Progenitor cell of endocrine pancreas (in vitro differentiated cells): ENCODE measurements around the gene PPP1R9B. TPM values are rescaled to one million over a fixed set of nuclear protein-coding genes. Genes with fewer than 3 reads are reported as not detected.

Experiments used
- DNase-seq: peaks from one replicate; pipeline ENCODE4 v3.0.0; 2021; ENCODE audit warnings: low spot score; ENCODE audit not compliant: unreplicated experiment
- H3K27ac Mint-ChIP-seq: 2 replicates; pipeline ENCODE4 v1.8.0; 2021; ENCODE audit warnings: mild to moderate bottlenecking, moderate library complexity, mixed read lengths
- H3K27me3 Mint-ChIP-seq: 2 replicates; pipeline ENCODE4 v1.8.0; 2021; ENCODE audit warnings: mixed read lengths
- H3K36me3 Mint-ChIP-seq: 2 replicates; pipeline ENCODE4 v1.8.0; 2022; ENCODE audit warnings: mixed read lengths; ENCODE audit not compliant: insufficient read depth
- H3K4me1 Mint-ChIP-seq: 2 replicates; pipeline ENCODE4 v1.8.0; 2021; ENCODE audit warnings: low read depth, mixed read lengths
- H3K4me3 Mint-ChIP-seq: 2 replicates; pipeline ENCODE4 v1.8.0; 2021; ENCODE audit warnings: low read depth, mild to moderate bottlenecking, moderate library complexity, mixed read lengths
- H3K9me3 Mint-ChIP-seq: 2 replicates; pipeline ENCODE4 v1.8.0; 2021; ENCODE audit warnings: low read depth, mixed read lengths
- CTCF ChIP-seq: fragments of 200-600 bp; sonication (generic); IDR thresholded peaks from one replicate; pipeline ENCODE4 v1.5.0; 2021; ENCODE audit warnings: antibody characterized with exemption, mild to moderate bottlenecking; ENCODE audit not compliant: unreplicated experiment
- total RNA-seq: library from RNA; stranded (reverse); gene quantifications from 2 replicates; pipeline ENCODE4 v1.2.1, GENCODE V29; 2021

The PPP1R9B gene
- total RNA-seq, 1 donor from 2014 or later = 35.7 TPM

- Mint-ChIP-seq H3K27ac (peak within 1 kb of the TSS; percentile 90), H3K9me3 (no peaks in the 10 kb centered on the region), H3K4me3 (peak within 1 kb of the TSS; percentile 95), H3K36me3 (peaks cover 6% of the 10 kb centered on the region), H3K27me3 (peaks cover 3% of the 10 kb centered on the region), H3K4me1 (peaks cover 10% of the 10 kb centered on the region)
- peak; percentile 92 for DNase-seq
- TF ChIP-seq CTCF = no peak
Measured at GRCh38 chr17:50094753-50095619, 55.5 kb downstream of the PPP1R9B start, which contains the start of gene PDK2. PDK2 (plus strand) TSS chr17:50095351; CDS start chr17:50095436, 85 bp downstream.

GRCh38 chr17:50094243-50094752 is 56.2 kb downstream of the PPP1R9B start:
- TF ChIP-seq CTCF = peak; percentile 95
- Mint-ChIP-seq H3K27me3 (peaks cover 3% of the 10 kb centered on the region), H3K4me1 (peaks cover 10% of the 10 kb centered on the region), H3K36me3 (peaks cover 6% of the 10 kb centered on the region), H3K9me3 (no peaks in the 10 kb centered on the region), H3K27ac (peak overlapping the region; percentile 90), H3K4me3 (peak overlapping the region; percentile 95)
- DNase-seq = peak; percentile 88

- no peak overlapping the region for H3K4me3 Mint-ChIP-seq
- DNase-seq = no peak
- peaks cover 3% of the 10 kb centered on the region for H3K27me3 Mint-ChIP-seq
- H3K4me1 Mint-ChIP-seq = peaks cover 10% of the 10 kb centered on the region
- no peaks in the 10 kb centered on the region for H3K9me3 Mint-ChIP-seq
- no peak overlapping the region for H3K27ac Mint-ChIP-seq
- peaks cover 6% of the 10 kb centered on the region for H3K36me3 Mint-ChIP-seq
- no peak for TF ChIP-seq CTCF
Measured at GRCh38 chr17:50093807-50094206, 56.7 kb downstream of the PPP1R9B start.

GRCh38 chr17:50093246-50093645 is 57.2 kb downstream of the PPP1R9B start:
- Mint-ChIP-seq H3K27ac (no peak overlapping the region), H3K36me3 (peaks cover 1% of the 10 kb centered on the region), H3K4me1 (peaks cover 10% of the 10 kb centered on the region), H3K4me3 (no peak overlapping the region), H3K27me3 (peaks cover 3% of the 10 kb centered on the region), H3K9me3 (no peaks in the 10 kb centered on the region)
- DNase-seq = no peak
- TF ChIP-seq CTCF = no peak

GRCh38 chr17:50091918-50092285 is 58.6 kb downstream of the PPP1R9B start:
- no peak for TF ChIP-seq CTCF
- peaks cover 10% of the 10 kb centered on the region for H3K4me1 Mint-ChIP-seq
- no peak for DNase-seq
- H3K9me3 Mint-ChIP-seq = no peaks in the 10 kb centered on the region
- peaks cover 3% of the 10 kb centered on the region for H3K27me3 Mint-ChIP-seq
- H3K27ac Mint-ChIP-seq = no peak overlapping the region
- no peak overlapping the region for H3K4me3 Mint-ChIP-seq
- no peaks in the 10 kb centered on the region for H3K36me3 Mint-ChIP-seq
